ENCODE data around the gene RIPPLY3. TPM values are rescaled to one million over a fixed set of nuclear protein-coding genes. Genes with fewer than 3 reads are reported as not detected.
A peak's percentile ranks its signal among the peaks of the same experiment; 100 is the strongest.
"Not testable (repeated sequence)": the region's sequence is repeated elsewhere in the genome, so short reads cannot be mapped to it uniquely, and the experiment has no call there.

RIPPLY3 gene
- total and polyA plus RNA-seq, 2 donors (not counting 3 experiments of a cell fraction or from before 2014, with no cell fraction given), result 0.03 TPM; not detected in 1

GRCh38 chr21:36988536-36988935, 18.0 kb upstream of the RIPPLY3 start:
- TF ChIP-seq POLR2A (IDR thresholded peaks at IDR 0.05; ENCODE audit: low read depth, low read length) (no peak), GATA2 (IDR thresholded peaks at IDR 0.05; ENCODE audit: insufficient read depth, insufficient read length, low read depth, low read length) (no peak), CTCF (IDR thresholded peaks at IDR 0.05; ENCODE audit: extremely low read depth in 1 of 2, insufficient read depth in 1 of 2, low read depth in 1 of 2, low read length in 2 of 2) (no peak), EZH2 (IDR thresholded peaks at IDR 0.05; ENCODE audit: borderline replicate concordance, low read depth, low read length, severe bottlenecking) (no peak), POLR2AphosphoS5 (IDR thresholded peaks at IDR 0.05; ENCODE audit: insufficient read depth, low read depth, low read length) (no peak)
- Histone ChIP-seq H3K79me2 (ENCODE audit: control insufficient read depth, insufficient read depth, low read length) (no peaks in the 10 kb centered on the region), H3K27me3 (ENCODE audit: control insufficient read depth in 2 of 2, insufficient read depth in 2 of 2, low read length in 2 of 2) (no peaks in the 10 kb centered on the region), H3K9me3 (replicated peaks; ENCODE audit: control insufficient read depth, insufficient read depth, low read length) (no peaks in the 10 kb centered on the region), H3K4me2 (ENCODE audit: insufficient read depth, low read length) (no peak overlapping the region), H3K4me1 (ENCODE audit: control insufficient read depth, extremely low read depth, insufficient read depth, low read length) (peaks cover 2% of the 10 kb centered on the region), H3K9me1 (replicated peaks; ENCODE audit: control insufficient read depth, extremely low read depth, insufficient read depth, low read length) (no peaks in the 10 kb centered on the region), H3K9ac (replicated peaks; ENCODE audit: extremely low read depth, insufficient read depth, low read length) (no peak overlapping the region), H3K36me3 (ENCODE audit: control insufficient read depth in 2 of 2, extremely low read depth in 1 of 2, insufficient read depth in 2 of 2, low read length in 2 of 2) (no peaks in the 10 kb centered on the region), H4K20me1 (replicated peaks; ENCODE audit: control insufficient read depth, extremely low read depth, insufficient read depth, low read length) (no peaks in the 10 kb centered on the region), H3K4me3 (replicated peaks in 1 of 3; ENCODE audit: insufficient read depth in 1 of 3, low read depth in 1 of 3, low read length in 3 of 3) (no peak overlapping the region), H2AFZ (ENCODE audit: low read depth, low read length) (no peak overlapping the region), H3K27ac (ENCODE audit: insufficient read depth, low read depth, low read length) (no peak overlapping the region)
- ChIA-PET CTCF (interaction anchor here (1.9 to 5.9 kb wide), 2 partner anchors 11 kb away, joined by 10 to 109 read pairs; no protein-coding TSS in a partner anchor), POLR2A (interaction anchor here (0.6 kb wide), 1 partner anchor 23 kb away, joined by 4 read pairs; no protein-coding TSS in a partner anchor)
- dilution Hi-C loops (cut with MboI; ENCODE audit: extremely low pct_ligation_motif_present, low sequenced_read_pairs) (no loop called here), intact Hi-C loops (cut with micrococcal nuclease) (loop anchor here (1.0 to 10.0 kb wide), 2 partner anchors 49 to 386 kb away; no protein-coding TSS in a partner anchor)
- FAIRE-seq, result no peak
- DNase-seq (ENCODE audit: low read depth, low spot score), result no peak
- TSS peak; percentile 12 for BruUV-seq (replicated peaks)

- intact Hi-C loops (cut with micrococcal nuclease), result loop anchor here (10.0 kb wide), 1 partner anchor 386 kb away; no protein-coding TSS in a partner anchor
- POLR2A ChIA-PET, result interaction anchor here (0.6 kb wide), 1 partner anchor 23 kb away, joined by 4 read pairs; no protein-coding TSS in a partner anchor
- H3K36me3 ChIP-seq (ENCODE audit: control insufficient read depth in 2 of 2, extremely low read depth in 1 of 2, insufficient read depth in 2 of 2, low read length in 2 of 2), result not testable (repeated sequence)
Observed at GRCh38 chr21:36989199-36989698, 17.3 kb upstream of the RIPPLY3 start.

More at GRCh38 chr21:36989199-36989698, 17.3 kb upstream of the RIPPLY3 start:
- H3K27me3 ChIP-seq (ENCODE audit: control insufficient read depth in 2 of 2, insufficient read depth in 2 of 2, low read length in 2 of 2); H4K20me1 ChIP-seq (replicated peaks; ENCODE audit: control insufficient read depth, extremely low read depth, insufficient read depth, low read length); H3K79me2 ChIP-seq (ENCODE audit: control insufficient read depth, insufficient read depth, low read length); dilution Hi-C loops (cut with MboI; ENCODE audit: extremely low pct_ligation_motif_present, low sequenced_read_pairs); H3K4me1 ChIP-seq (ENCODE audit: control insufficient read depth, extremely low read depth, insufficient read depth, low read length); H3K9me1 ChIP-seq (replicated peaks; ENCODE audit: control insufficient read depth, extremely low read depth, insufficient read depth, low read length); DNase-seq (ENCODE audit: low read depth, low spot score); H3K9me3 ChIP-seq (replicated peaks; ENCODE audit: control insufficient read depth, insufficient read depth, low read length); BruUV-seq (replicated peaks): not testable (repeated sequence)
- peak overlapping the region; percentile 51 for H3K4me2 ChIP-seq (ENCODE audit: insufficient read depth, low read length)
- peak; percentile 26 for FAIRE-seq
- H3K9ac ChIP-seq (replicated peaks; ENCODE audit: extremely low read depth, insufficient read depth, low read length), result peak overlapping the region; percentile 45
- peak overlapping the region in 2 of 3 experiments; percentile 24 to 56 for H3K4me3 ChIP-seq (replicated peaks in 1 of 3; ENCODE audit: insufficient read depth in 1 of 3, low read depth in 1 of 3, low read length in 3 of 3)
- CTCF ChIA-PET, result interaction anchor here (0.5 to 5.9 kb wide), 17 partner anchors 10 to 521 kb away, joined by 3 to 109 read pairs (median 4); partner anchors contain the start of genes HLCS and RIPPLY3
- peak overlapping the region; percentile 36 for H3K27ac ChIP-seq (ENCODE audit: insufficient read depth, low read depth, low read length)
- peak overlapping the region; percentile 88 for H2AFZ ChIP-seq (ENCODE audit: low read depth, low read length)
